DMS 273 (cell line): ENCODE results near the gene SKAP2.
"Not testable (repeated sequence)": the region's sequence is repeated elsewhere in the genome, so short reads cannot be mapped to it uniquely, and the experiment has no call there.

ENCODE experiments used
- DNase-seq: peaks from one replicate; lab custom pipeline; 2025; ENCODE audit not compliant: unreplicated experiment; lab: John Stamatoyannopoulos, UW

The SKAP2 gene

DNA sequence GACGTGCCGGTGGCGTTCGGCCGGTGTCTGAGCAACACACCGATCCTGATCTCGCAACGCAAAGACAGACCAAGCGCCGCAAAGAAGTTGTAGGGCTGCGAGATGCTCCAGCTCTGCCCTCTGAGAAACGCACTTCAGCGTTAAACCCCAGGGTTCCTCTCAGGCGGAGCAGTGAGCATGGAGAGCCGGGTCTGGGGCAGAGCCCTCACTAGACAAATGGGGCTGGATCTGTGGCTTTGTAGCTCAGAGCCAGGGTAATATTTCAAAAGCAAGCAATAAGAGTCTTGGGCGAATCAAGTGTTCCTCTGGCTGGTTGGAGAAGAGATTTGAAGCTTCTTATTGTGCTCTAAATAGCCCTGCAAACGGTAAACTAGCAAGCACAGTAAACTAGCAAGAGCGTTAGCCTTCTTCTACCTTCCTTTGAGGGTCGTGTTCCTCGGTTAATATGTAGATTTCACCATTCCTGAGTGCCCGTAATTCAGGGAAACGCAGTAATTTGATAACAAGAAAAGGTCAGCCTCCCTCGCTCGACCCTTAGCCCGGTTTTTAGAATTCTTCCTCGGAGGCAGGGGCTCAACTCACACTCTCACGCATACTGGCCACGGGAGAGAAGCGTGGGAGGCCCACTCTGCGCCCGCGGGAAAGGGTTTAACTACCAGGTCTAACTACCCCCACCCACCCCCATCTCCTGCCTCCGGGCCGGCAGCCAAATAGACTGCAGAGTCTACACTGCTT lies 6.7 kb downstream of the SKAP2 start:
- no peak for DNase-seq

DNA sequence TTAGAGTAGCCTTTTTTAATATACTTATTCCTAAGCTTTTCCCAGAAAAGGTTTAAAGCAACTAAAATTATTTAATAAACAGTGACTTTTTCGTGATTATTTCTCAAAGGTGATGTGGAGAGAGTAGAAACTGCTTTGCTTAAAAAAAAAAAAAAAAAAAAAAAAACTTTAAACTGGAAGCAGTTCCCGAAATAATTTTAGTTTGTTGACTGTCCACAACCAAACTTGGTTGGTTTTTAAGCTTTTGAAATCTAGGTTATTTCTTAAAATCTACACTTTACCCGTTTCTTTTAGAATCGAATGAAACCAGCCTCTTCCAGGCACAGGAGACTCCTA lies 7.3 kb downstream of the SKAP2 start:
- DNase-seq, result no peak

DNA sequence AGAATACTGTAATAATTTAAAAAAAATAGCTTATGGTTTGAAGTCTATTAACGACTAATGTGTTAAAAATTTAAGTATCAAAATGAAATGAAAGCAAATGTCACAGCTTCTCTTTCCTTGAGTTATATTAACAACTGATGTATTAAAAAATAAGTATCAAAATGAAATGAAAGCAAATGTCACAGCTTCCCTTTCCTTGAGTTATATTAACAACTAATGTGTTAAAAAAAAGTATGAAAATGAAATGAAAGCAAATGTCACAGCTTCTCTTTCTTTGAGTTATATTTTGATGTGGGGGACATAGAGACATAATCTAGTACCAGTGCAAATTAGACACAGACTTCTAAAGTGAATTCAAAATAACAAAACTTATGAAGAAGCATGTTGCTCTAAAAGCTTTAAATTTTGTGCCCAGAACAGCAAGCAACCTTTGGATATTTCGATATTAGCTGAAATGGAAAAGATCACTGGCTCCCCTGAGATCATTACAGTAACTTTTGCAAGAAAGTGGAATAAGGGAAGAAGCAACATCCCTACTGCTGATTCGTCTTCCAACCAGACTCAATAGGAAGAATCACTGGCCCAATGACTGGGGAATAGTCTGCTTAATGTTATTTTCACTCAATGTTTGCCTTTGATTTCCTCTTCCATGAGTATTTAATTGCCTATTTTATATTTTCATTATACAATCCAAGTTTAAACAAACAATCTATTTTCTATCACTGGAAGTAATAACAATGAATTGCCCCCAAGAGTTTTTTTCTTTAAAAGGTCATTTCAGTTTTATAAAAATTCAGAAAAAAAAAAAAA lies 8.0 kb downstream of the SKAP2 start:
- no peak for DNase-seq

DNA sequence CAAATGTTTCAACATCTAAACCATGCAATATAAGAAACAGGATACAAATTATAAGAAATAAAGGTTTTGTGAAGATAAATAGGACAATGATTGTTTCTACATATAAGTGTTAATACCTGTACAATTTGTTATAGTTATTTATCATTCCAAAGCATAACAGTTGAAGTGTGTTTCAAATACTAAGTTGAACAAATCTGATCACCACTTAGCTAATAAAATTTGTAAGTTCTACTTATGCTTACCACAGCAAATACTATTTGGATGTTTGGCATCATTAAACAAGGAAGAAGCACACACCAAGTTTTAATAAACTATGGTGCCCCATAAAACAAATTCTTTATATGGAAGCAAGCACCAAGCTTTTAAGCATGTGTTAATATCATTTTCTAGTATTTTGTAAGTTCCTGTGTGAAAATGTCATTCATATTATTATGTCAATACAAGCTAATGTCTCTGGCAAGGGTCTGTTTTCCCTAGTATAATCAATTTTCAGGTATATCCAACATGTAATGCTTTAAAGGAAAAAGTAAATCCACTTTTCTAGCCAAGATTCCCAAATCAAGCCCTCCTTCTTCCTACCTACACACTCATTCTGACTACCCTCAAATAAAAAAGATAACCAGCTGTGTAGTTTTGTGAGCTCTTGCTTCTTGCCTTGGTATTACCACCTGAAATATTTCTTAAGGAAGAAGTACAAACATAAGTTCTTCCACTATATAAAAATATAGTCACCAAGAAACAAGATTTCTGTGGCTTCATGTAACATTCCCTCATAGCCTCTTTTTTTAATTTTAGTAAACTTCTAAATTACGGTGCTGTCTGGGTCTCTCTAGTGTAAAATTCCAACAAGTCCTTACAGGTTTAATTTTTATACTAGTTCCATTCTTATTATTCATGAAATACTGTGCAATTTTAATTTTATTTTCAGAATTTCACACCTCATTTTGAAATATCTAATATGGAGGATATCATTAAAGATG lies 9.2 kb downstream of the SKAP2 start:
- DNase-seq, result no peak

DNA sequence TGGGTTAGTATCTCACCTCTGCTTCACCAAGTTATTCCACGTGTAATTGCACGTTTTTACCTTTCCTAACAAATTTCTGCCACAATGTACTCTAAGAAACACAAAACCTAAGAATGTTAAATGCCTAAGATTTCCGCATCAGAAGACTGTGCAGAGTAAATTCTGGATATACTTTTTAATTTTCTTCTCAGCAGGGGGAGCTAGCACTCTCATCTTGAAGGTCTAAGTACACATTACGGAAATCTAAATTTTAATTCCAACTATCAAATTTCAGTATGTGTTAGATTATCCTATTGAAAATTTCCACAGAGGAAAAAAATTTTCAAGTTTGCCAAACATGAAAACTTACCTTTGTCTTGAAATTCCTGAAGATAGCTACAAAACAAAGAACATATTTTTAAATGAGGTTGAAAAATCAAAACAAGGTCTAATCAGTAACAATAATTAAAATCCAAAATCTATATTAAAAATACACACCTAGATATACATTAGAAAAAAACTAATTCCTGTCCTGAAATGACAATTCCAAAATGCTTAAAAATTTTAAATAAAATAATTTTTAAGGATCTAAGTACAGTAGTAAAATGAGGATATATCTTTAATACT lies 10.5 kb downstream of the SKAP2 start:
- peak; percentile 76 for DNase-seq

DNA sequence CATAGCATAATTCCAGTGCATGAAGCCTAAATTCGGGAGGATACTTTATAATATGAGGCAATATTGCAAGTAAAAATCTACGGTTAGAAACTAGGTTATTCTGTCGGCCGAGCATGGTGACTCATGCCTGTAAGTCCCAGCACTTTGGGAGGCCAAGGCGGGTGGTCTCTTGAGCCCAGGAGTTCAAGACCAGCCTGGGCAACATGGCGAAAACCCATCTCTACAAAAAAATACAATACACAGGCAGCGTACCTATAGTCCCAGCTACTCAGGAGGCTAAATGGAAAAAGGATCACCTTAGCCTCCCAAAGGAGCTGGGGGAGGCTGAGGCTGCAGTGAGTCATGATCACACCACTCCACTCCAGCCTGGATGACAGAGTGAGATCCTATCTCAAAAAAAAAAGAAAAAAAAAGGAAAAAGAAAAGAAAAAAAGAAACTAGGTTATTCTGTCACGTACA lies 14.2 kb downstream of the SKAP2 start:
- DNase-seq, result no peak

DNA sequence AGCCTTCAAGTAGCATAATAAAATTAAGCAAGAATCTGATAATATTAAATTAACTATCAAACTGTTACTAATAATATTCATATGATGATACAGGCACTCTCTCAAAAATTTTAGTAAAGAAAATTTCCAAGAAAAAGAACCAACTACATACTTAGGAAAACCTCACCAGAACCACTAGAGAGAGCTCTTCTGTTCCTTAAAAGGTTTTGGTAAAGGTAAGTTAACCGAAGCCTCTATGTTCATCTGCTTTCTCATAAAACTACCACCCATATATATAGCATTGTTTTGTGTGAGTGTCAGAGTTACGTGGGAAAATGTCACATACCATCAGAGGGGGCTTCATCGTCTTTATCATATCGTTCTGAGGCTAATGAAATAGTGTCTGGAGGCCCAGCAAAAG lies 20.7 kb downstream of the SKAP2 start:
- DNase-seq, result peak; percentile 51

DNA sequence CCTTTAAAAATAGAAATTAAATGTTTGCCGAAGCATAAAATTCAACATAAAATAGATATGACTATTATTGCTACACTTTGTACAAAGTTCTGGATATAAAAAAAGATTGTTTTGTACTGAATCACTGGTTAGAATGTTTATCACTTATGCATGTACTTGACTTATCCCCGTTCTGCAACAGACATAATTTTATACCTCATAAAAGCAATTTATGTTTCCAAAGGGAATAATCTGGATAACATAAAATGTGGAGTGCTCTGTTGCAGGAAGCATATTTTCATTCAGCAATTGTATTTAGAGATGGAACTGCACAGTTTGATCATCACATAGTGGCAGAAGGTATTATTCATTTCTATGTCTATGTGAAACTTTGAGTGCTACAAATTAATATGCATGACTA lies 21.5 kb downstream of the SKAP2 start:
- no peak for DNase-seq

DNA sequence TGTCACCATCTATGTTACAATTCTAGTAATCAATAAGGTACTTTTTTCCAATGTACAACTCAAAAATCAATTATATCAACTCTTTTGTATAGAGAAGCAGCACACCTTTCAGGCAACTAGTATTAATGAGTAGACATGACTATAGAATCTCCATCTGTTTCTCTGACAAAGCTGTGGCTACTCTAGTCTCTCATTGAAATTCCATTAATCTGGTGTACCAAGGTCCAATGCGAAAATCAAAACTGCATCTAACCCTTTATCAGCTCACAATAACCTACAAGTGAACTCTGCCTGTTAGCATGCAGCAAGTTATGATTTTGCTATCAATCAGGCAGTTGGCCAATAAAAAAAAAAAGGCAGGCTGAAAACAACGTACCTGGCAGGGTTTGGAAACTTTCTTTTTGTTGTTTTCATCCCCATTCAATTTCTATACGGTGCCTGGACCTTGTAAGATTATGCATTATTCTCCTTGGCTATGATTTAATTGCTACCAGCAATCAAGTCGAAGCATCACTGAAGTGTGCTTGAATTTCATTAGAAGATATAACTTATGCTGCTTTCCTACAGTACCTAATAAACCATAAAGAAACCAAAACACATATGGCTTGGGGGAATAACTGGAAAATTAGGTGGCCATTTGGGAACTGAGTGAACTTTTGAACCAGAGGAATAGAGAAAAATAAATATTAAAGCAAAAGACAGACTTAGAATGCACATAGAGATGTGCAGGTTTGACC lies 23.2 kb downstream of the SKAP2 start:
- peak; percentile 53 for DNase-seq

DNA sequence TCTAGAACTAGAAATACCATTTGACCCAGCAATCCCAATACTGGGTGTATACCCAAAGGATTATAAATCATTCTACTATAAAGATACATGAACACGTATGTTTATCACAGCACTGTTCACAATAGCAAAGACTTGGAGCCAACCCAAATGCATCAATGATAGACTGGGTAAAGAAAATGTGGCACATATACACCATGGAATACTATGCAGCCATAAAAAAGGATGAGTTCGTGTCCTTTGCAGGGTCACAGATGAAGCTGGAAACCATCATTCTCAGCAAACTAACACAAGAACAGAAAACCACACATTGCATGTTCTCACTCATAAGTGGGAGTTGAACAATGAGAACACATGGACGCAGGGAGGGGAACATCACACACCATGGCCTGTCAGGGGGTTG lies 27.6 kb downstream of the SKAP2 start:
- DNase-seq, result not testable (repeated sequence)

DNA sequence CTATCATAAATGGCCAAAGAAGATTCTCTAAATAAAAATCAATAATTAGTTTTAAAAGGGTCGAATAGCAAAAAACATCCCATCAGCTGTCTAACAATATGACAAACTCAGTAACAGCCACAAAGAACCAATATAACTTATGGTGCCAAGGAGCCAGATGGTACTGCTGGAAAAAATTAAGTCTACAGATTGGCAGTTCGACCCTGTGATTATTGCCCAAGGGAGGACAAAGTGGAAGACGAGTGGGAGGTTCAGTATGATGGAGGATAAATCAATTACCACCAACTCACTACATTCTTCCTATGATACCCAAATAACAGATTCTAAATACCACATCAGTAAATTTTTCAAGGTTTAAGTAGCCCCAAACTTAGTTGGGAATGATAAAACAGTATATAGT lies 49.0 kb downstream of the SKAP2 start:
- peak; percentile 91 for DNase-seq

DNA sequence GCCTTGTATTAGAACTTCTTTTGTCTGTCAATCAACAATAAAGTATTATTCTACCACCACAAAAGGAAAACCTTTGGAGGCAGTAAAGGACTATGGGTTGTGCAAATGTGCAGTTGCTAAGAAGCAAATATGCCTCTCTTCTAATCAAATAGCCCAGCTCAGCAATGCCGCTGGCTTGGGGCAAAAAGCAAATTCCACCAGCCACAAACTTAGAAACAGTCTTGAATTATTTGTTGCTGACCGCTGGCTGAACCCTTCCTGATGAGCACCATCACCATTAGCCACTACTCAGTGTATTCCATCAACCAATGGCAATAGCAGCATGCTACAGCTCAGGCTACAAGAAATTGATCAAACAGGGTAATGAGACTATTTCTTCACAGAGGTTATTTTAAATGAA lies 51.0 kb downstream of the SKAP2 start:
- no peak for DNase-seq

DNA sequence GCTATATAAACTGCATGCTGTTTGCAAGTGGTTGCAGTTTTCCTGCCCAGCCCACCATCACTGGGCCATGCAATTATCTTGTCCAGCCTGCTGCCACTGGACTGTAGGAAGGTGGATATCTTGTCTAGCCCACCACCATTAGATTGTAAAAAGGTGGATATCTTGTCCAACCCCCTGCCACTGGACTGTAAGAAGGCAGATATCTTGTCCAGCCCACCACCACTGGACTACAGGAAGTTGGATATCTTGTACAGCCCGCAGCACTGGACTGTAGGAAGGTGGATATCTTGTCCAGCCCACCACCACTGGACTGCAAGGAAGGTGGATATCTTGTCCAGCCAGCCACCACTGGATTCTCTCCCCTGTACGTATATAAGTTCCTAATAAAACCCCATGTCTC lies 69.8 kb downstream of the SKAP2 start:
- DNase-seq, result no peak

DNA sequence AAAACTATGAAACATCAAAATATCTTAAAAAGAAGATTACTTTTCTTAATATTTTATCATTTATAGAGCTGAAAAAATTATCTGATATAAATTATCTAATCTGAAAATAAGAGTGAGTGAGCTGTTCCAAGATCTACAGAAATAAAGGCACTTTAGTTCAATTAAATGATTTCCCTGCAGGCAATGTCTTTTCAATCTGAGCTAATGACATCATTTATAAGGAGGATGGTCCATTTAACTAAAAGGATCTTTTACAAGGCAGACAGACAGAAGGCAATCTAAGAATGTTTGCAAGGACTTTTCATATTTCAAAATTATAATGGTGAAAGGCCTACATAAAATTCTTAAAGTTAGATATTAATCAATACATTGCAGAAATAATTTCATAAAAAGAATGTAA lies 71.8 kb downstream of the SKAP2 start:
- DNase-seq, result no peak

DNA sequence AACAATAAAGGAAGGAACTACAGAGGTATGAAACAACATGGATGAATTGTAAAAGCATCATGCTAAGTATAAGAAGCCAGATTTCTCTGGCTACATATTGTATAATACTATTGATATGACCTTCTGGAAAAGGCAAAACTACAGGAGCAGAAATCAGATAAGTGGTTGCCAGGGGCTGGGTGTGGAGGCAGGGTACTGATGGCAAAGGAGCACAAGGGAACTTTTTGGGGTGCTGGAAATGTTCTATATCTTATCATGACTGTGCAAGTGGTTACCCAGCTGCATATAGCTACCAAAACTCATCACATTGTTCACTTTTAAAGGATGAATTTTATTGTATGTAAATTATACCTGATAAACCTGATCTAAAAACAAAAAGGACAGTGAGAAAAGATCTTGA lies 72.4 kb downstream of the SKAP2 start:
- DNase-seq, result no peak

DNA sequence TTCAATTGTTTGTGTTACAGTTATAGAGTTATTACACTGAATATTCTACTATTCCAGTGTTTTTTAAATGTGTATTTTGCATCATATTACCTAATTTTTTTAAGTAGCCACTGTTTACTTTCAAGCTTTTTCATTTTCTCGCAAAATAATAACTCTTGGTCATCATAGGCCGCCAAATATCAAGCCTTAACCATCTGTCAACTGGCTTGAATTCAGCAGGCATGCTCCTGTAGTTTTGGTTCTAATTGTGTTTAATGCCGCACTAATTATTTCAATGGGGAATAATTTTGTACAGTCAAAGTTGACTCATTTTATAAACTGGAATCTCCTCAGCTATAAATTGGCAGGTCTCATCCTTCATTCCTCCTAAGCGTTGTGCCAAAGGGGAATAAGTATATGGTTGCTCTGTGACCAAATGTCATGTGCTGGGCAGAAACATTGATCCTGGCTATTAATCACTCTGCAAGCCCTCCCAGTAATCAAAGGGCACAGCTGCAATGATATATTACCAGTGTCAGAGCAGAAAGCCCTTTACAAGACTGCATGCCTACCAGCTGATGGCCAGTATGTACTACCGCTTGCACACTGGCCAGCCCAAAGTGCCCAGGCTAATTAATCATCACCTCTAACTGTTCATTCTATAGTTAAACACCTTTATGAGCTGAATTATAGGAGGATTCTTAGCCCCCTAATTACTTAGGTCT lies 74.8 kb downstream of the SKAP2 start:
- DNase-seq, result peak; percentile 58

DNA sequence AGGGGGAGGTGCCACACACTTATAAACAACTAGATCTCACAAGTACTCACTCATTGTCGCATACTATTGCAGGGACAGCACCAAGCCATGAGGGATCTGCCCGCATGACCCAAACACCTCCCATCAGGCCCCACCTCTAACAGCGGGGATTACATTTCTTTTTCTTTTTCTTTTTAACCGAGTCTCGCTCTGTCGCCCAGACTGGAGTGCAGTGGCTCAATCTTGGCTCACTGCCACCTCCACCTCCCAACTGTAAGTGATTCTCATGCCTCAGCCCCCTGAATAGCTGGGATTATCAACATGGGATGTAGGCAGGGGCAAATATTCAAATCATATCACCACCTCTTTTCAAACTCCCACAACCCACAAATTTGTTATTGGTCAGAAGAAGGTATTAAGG lies 76.7 kb downstream of the SKAP2 start:
- peak; percentile 57 for DNase-seq

DNA sequence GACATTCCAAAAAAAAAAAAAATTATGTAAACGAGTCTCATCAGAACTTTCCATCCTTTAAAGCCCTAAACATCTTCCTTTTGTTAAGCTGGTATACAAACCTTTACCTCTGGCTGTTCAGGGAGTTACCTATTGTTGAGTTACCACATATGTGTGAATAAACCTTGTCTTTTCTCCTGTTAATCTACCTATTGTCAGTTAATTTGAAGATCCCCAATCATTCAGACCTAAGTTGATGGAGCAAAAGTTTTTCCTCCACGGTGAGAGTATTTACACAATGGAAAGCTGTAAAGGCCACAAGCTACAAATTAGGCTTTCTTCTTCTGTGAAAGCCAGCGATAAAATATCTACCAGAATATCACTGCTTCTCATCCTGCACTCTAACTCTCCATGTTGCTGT lies 80.3 kb downstream of the SKAP2 start:
- no peak for DNase-seq

DNA sequence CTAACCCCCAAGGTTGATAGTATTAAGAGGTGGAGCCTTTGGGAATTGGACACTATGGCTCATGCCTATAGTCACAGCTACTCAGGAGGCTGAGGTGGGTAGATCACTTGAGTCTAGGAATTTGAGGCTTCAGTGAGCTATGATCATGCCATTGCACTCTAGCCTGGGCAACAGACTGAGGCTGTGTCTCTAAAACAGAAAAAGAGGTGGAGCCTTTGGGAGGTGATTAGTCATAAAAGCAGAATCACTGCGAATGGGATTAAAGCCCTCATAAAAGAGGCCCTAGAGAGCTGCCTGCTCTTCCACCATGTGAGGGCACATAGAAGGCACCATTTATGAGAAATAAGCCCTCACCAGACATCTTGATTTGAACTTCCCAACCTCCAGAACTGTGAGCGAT lies 81.9 kb downstream of the SKAP2 start:
- no peak for DNase-seq
